ENCODE results near the gene LIPF.
A peak's percentile ranks its signal among the peaks of the same experiment; 100 is the strongest.
"Not testable (repeated sequence)": the region's sequence is repeated elsewhere in the genome, so short reads cannot be mapped to it uniquely, and the experiment has no call there.

Gene LIPF

DNA sequence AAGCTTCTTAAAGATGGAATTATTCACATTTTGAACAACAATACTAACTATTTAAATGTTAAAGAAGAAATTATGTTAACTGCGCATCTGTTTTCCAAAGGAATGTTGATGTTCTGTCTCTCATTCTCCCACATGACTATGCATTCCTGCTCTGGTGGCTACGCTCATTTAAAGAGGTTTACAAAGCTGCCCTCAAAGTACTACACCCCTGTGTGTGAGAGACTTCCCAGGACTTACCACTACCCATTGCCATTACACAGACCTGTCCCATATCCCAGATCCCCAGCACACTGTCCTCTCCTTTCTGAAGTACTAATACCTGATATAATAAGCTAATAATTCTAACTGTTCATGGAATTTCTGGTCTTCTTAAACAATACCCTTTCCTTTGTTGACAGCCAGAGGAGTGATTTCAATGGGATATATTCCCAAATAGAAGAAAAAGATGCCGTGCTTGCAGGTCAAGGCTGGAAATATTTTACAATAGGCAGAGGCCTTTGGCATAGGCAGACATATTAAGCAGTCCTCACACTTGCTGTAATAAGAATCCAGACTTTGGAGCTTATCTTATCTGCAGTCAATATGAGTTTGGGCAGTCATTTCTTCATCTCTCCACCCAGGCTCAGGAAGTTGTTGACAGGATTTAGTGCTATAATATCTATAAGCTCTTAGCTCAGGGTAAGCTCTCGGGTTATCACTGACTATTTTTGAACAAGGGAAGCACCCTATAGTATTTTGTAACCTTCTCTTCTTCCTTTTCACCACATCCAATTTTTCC is 12.2 kb downstream of the LIPF start:
- no peak for DNase-seq

DNA sequence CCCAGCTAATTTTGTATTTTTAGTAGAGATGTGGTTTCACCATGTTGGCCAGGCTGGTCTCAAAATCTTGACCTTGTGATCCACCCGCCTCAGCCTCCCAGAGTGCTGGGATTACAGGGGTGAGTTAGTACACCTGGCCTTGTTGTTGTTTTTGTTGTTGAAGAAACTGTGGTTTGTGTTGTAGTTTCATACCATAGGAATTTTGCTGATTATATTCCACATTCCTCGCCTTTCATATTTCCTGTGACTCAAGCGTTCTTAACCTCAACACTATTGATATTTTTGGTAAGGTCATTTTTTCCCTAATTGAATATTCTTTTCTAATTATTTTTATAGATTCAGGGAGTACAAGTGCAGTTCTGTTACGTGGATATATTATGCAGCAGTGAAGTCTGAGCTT is 16.7 kb downstream of the LIPF start:
- no peak for DNase-seq

DNA sequence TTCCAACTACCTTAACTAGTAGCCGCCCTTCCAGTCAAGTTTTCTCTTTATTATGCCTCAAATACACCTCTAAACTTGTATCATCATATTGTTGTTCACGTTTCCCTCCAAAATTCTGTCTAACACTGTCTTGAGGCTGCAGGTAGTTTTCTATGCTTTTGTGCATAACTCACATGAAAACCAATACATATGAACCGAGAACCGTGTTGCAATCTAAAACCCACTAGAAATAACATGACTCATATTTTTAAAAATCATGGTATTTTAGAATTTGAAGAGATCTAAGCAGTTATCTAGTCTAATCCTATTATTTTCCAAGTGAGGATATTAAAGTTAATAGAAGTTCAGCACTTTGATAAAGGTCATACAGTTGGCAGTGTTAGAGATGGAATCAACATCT is 18.2 kb downstream of the LIPF start:
- no peak for DNase-seq

DNA sequence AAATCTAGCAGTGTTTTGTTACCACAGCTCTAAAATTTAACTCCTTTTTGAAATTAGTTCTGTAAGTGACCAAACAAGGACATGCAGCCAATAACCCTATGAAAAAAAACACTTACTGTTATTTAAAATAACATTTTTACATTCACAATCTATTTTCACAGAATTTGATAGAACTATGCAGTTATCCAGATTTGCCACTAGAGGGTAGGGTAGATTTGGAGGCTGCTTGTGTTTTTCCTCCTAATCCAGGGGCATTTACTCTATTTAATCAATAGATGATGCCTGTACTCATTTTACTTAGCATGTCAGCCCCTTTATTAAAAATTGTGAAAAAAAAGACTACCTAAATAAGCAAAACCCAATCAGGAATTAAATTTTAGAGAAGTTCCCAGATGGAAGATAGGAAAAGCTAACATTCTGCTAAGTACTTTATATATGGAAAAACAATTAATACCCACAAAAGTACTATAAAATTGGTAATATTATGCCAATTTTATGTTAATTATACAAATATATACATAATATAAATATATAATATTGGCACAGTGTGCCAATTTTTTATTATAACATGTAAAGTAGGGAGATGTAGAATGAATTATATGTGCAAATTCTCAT is 23.7 kb downstream of the LIPF start:
- DNase-seq: peak; percentile 6

DNA sequence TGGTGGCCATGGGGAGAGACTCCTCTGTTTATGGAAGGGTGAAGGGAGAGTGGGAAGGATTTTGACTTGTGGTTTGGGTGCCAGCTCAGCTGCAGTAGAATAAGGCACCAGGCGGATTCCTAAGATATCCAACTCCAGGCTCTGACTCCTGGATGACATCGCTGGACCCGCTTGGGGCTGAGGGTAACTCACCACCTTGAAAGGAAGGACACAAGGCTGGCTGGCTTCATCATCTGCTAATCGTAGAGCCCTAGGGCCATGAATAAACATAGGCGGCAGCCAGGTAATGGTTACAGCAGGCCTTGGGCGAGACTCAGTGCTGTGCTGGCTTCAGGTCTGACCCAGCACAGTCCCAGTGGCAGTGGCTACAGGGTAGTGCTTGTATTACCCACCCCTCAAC is 25.1 kb downstream of the LIPF start:
- DNase-seq: no peak

DNA sequence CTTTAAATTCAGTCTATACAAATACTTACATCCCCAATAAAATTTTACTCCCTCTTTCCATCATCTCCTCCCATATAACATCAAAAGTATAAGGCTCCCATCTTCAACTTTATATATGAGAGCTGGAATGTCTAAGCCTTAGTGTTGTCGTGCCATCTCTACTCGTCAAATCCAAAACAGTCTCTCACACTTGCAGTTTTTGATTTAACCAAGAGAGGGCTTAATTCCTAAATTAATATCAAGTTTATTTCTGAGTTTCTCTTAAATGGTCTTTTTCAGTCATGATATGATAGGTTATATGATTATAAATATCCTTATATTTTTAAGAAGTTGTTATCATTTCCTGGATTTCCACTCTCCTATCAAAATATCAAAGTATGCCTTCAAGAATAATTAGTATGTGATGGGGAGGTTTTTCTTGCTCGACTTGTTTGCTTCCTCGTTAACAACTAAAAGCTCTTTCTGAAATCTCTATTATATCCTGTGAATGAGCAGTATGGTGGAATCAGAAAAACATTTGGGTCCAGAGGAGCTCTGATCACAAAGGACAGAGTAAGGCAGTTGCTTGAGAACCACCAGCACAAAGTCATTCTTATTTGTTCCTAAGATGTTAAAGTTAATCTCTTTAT is 29.3 kb downstream of the LIPF start:
- DNase-seq: peak; percentile 4

DNA sequence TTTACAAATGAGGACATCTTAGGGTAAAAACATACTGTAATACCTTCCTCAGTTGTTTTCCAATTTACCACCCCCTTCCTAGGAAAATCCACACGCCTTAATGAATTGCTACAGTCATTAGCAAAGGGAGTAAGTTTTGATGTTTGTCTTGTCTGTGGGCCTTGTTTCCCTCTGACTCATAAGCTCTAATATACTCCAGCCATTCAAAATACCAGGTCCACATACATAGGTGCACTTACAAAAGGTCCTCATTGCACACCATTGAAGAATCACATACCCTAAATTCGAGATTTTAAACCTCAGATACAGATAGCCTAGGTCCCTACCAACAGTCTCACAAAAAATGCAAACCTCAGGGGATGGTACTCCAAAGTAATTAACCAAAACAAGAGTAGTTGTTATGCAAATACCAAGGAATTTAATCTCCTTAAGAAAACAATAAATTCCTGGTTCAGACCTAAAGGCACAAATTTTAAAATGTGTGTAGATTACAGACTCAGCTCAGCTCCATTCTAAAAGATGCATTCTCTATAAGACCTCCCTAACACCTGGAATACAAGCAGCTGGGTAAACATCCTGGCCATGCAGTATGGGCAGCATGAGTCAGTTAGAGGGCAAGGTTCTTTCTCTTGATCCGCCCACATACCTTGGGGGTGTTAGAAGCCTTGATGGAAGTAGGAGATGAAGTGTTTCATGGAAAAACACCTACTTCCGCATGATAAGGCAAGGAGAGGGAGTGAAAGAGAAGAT is 38.8 kb downstream of the LIPF start:
- no peak for DNase-seq

DNA sequence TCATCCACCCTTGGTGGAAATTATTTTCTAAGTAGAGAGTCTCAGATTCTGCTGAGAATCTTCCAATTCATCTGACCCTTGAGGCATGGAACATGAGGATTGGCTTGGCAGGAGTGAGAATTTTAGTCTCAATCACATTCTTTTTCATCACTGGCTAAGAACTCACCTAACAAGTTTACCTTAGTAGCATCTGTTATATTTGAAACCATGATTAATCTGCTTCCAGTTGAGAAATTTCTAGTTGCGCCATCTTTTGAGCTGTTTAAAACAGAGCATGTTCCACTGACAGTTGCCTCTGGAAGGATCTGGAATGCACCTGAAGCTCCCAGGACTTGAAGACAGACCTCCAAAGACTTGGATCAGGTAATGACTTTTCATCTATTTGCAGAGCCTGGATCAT is 41.7 kb downstream of the LIPF start, which contains the start of gene LIPK:
Gene LIPK (plus strand): TSS at position 292 of the 400 bp plus-strand sequence. CDS start 18,295 bp downstream, outside the sequence.
- DNase-seq: no peak

DNA sequence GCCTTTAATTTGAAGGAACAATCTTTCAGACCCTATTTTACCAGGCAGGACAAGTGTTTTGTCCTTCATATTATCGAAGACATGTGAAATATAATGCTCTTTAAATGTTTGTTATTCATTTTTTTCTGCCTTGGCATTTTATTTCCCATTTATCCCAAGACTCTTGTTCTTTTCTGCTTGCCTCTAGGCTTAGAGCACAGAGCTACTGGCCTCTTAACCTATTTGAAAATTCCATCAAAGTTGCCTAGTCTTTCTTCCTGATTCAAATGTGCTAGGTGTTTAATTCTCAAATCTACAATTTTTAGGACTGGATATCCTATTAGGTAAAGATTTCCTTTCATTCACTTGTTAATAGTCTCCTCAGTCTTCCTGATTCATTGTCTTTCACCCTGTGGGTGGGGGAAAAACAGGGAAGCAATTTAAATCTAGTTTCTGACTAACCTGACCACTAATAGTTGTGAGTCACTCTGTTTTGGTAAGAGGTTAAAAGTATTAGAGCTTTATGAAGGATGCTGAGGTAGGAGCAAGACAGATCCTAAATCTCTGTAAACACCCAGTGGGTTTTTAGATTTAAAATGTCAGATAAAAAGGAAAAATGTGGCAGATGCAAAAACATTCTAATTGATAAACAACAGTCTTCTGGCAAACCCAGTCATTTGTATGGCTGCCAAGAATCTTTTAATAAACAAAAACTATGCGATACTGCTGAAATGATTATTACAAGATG is 43.4 kb downstream of the LIPF start:
- DNase-seq: no peak

DNA sequence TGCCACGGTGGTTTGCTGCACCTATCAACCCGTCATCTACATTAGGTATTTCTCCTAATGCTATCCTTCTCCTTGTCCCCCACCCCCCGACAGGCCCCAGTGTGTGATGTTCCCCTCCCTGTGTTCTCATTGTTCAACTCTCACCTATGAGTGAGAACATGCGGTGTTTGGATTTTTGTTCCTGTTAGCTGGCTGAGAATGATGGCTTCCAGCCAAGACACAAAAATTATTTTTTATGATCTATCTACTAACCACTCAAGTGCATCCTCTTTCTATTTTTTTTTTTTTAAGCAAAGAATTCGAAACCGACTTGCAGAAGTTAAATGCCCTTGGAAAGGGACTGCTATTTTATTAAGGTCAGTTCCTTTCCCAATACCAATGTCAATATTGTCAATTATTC is 45.1 kb downstream of the LIPF start:
- DNase-seq: not testable (repeated sequence)

DNA sequence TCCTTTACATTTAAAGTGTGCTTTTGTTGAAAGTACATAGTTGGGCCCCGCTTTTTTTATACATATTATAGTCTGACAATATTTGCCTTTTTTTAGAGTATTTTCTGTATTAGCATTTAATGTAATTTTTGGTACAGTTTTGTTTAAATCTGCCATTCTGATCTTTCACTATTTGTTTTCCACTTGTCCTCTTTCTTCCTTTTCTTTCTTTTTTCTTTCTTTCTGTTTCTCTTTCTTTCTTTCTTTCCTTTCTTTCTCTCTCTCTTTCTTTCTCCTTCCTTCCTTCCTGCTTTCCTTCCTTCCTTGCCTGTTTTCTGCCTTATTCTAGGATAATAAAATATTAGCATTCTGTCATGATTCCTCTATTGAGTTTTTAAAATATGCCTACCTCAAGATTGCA is 51.3 kb downstream of the LIPF start:
- DNase-seq: no peak

DNA sequence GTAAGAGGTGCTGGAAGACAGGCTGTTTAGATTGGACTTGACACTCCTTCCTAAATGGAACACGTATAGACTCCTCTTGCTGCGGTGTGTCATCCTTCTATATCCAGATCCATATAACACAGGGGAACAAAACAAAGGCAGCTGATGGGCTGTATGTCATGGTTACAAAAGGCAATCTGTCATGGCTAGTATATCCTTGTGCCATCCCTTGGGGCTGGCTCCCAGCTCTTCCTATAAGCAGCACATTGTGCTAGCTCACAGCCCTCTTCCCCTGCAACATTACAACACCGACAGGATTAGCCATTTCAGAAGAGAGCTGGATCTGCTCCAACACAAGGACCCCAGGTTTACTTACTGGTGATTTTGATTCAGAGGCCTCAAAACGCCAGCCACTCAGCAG is 57.1 kb downstream of the LIPF start:
- peak; percentile 18 for DNase-seq

DNA sequence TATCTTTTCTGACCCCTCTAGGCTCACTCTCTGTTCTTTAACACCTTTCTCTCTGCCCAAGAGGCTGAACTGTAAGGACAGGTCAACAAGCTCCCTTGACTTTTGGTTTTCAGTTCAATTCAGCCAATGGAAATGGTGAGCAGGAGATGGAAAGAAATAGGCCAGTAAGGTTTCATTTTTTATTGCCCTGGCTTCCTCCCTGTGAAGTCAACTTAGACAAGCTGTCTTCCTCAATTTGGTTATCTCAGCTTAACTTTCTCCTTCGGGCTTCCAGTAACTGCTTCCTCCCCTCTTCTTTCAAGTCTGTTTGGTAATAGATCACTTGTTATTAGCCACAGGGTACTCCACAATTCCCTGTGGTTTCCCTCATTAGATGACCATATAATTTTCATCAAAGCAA is 61.6 kb downstream of the LIPF start:
- DNase-seq: no peak

DNA sequence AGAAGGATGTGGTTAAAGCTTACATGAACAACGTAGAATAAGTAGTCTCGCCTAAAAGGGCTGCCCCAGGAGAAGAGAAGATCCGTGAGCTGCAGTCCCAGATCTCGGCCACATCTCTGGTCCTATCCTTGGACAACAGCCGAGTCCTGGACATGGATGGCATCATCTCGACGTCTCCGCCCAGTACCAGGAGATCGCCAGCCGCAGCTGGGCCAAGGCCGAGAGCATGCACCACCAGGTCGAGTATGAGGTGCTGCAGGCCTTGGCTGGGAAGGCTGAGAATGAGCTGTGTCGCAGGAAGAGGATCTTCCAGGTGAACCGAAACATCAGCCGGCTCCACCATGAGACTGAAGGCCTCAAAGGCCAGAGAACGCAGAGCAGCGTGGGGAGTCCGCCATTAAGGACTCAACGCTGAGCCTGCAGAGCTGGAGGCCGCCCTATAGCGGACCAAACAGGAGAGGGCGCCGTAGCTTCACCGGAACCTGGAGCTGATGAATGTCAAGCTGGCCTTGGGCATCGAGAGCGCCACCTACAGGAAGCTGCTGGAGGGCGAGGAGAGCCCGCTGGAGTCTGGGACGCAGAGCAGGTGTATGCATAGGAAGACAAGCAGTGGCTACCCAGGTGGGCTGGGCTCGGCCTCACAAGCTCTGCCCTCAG is 64.0 kb downstream of the LIPF start:
- no peak for DNase-seq
